ENCODE data around the gene MGAT5B. TPM values are rescaled to one million over a fixed set of nuclear protein-coding genes. Genes with fewer than 3 reads are reported as not detected.

Gene MGAT5B
- total and polyA plus RNA-seq, 11 donors = 0.07 to 0.21 (median 0.15) TPM; not detected in 6

DNA sequence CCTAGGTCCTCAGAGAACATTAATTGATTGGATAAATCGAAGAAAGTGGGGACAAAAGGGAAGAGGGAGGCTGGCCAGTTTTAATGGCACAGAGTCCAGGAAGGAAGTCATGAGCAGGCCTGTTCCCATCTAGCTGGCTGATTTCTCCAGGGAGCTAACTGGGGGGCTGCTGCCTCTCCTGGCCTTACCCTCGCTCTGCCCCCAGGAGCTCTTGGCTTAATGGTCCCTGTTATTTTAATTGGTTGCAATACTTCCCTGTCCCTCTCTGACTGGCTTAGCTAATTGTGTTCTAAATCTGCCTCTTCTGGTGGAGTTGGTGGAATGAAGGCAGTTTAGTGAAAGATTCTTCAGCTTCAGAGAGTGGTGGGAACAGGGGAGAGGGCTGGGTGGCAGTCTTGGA lies 61.4 kb downstream of the MGAT5B start:
- 53 to 66% (median 61%) methylated on average over 2 of the region's 2 CpGs for whole genome bisulfite sequencing, 4 donors
- Histone ChIP-seq H3K27me3 (no peaks in the 10 kb centered on the region), H3K36me3 (no peaks in the 10 kb centered on the region), H3K27ac (no peak overlapping the region), H3K9me3 (no peaks in the 10 kb centered on the region), H3K4me3 (no peak overlapping the region), H3K4me1 (peaks cover 0 to 6% (median 0%) of the 10 kb centered on the region in 12 donors)
- intact Hi-C loops (cut with DNase I) = no loop called here
- no peak for ATAC-seq
- DNase-seq = no peak
- no peak for TF ChIP-seq POLR2A (IDR thresholded peaks at IDR 0.05)
- TF ChIP-seq, protein P1, sequence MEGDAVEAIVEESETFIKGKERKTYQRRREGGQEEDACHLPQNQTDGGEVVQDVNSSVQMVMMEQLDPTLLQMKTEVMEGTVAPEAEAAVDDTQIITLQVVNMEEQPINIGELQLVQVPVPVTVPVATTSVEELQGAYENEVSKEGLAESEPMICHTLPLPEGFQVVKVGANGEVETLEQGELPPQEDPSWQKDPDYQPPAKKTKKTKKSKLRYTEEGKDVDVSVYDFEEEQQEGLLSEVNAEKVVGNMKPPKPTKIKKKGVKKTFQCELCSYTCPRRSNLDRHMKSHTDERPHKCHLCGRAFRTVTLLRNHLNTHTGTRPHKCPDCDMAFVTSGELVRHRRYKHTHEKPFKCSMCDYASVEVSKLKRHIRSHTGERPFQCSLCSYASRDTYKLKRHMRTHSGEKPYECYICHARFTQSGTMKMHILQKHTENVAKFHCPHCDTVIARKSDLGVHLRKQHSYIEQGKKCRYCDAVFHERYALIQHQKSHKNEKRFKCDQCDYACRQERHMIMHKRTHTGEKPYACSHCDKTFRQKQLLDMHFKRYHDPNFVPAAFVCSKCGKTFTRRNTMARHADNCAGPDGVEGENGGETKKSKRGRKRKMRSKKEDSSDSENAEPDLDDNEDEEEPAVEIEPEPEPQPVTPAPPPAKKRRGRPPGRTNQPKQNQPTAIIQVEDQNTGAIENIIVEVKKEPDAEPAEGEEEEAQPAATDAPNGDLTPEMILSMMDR (IDR thresholded peaks at IDR 0.05) = no peak

DNA sequence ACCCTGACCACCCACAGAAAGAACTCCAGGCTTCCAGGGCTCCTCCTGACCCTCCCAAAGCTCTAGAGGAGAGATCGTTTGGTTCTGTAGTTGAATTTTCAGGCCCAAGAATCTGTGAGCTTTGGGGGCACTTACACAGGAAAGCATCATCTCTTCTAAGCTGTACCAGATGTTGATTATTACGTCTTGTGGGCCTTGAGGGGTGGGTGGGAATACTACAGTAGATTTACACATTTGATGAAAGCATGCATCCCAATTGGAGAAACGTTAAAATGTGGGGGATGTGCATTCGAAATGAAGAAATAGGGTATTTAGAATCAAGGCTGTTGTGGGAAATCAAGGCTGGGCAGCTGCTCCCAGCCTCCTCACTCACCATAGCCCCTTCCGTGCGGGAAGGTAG lies 61.9 kb downstream of the MGAT5B start:
- TF ChIP-seq POLR2A (IDR thresholded peaks at IDR 0.05) = no peak
- TF ChIP-seq, protein P1 (IDR thresholded peaks at IDR 0.05) = no peak
- ATAC-seq = no peak
- Histone ChIP-seq H3K27me3 (no peaks in the 10 kb centered on the region), H3K27ac (no peak overlapping the region), H3K9me3 (no peaks in the 10 kb centered on the region), H3K36me3 (no peaks in the 10 kb centered on the region), H3K4me1 (peaks cover 0 to 6% (median 0%) of the 10 kb centered on the region in 12 donors), H3K4me3 (no peak overlapping the region)
- intact Hi-C loops (cut with DNase I) = no loop called here
- 75 to 82% (median 78%) methylated on average over 6 of the region's 6 CpGs for WGBS, 4 donors
- peak in 1 of 5 donors; percentile 10 for DNase-seq

DNA sequence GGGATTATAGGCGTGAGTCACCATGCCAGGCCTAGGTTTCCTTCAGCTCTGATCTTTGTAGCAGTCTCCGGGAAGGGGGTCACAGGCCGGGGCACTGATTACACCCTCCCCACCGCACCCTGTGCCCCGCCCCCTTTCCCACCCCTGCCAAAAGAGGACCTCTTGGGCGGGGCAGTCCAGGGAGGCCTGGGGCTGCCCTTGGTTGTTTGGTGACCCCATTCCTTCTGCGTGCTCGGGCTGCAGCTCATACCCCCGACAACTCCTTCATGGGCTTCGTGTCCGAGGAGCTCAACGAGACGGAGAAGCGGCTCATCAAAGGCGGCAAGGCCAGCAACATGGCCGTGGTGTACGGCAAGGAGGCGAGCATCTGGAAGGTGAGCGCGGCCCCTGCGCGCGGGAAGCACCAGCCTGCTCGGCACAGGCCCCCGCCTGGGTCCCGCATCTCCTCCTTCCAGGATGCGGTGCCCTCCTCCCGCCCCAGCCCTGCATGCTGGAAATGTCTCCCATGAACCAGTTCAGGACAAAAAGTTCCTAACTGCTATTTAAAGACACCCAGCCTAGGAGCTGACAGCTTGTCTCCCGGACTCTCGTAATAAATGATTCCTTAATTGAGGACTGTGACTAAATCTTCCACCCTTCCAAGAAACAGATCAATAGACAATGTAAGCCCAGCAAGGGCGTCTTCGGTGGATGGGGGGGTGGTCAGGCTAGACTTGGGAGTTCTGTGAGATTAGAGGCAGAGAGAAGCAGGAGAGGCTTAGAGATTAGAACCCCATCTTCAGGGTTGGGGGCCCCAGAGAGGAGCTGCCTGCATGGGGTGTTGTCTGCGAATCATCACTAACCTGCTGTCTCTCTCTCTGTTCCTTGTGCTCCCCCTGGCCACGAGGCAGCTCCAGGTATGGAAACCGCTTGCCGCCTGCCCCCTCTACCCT lies 64.5 kb downstream of the MGAT5B start:
- intact Hi-C loops (cut with DNase I) = no loop called here
- WGBS, 4 donors = 84 to 86% (median 84%) methylated on average over 32 to 36 of the region's 36 CpGs
- H3K9me3 ChIP-seq = no peaks in the 10 kb centered on the region
- no peaks in the 10 kb centered on the region for H3K4me1 ChIP-seq
- DNase-seq = peak in 1 of 5 donors; percentile 22
- peak in 1 of 4 donors; percentile 44 for ATAC-seq
- no peak for TF ChIP-seq POLR2A (IDR thresholded peaks at IDR 0.05)
- TF ChIP-seq, protein P1 (IDR thresholded peaks at IDR 0.05) = no peak
- no peak overlapping the region for H3K4me3 ChIP-seq
- no peaks in the 10 kb centered on the region for H3K36me3 ChIP-seq
- H3K27ac ChIP-seq = no peak overlapping the region
- peaks cover 0 to 4% (median 0%) of the 10 kb centered on the region in 9 donors for H3K27me3 ChIP-seq

DNA sequence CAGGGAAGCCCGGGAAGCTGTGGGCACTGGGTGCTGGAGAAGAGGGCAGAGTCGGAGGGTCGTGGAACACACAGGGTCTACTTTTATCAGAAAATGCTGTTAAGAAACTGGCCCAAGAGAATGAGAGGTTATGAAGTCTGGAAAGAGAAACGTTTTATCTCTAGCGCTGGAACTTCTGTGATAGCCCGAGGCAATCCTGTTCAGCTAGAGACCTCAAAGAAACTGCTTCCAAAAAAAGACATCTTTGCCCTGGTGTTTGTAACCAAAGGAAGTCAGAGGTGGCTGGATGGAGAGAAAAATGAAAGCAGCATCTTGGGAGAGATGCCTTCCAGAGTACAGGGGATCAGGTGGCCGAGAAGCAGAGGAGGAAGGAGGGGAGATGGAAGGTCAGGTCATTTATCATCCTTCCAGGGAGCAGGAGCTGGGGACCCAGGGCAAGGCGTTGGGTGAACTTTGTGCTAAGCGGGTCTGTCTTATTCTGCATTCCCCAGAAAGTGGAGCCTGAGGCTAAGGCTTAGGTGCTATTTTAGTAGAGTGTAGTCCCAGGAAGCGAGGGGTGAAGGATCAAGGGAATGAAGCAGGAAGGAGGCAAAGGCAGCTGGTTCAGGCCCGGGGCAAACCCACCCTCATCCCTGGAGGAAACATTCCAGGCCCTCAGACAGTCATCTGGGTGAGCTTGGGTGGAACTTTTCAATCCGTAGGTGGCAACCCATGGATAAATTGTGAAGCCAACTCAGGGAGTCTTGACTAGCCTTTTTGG lies 66.5 kb downstream of the MGAT5B start:
- Histone ChIP-seq H3K4me3 (no peak overlapping the region), H3K27ac (no peak overlapping the region), H3K36me3 (no peaks in the 10 kb centered on the region), H3K27me3 (peaks cover 0 to 5% (median 0%) of the 10 kb centered on the region in 9 donors), H3K4me1 (no peaks in the 10 kb centered on the region), H3K9me3 (no peaks in the 10 kb centered on the region)
- no peak for DNase-seq
- whole genome bisulfite sequencing, 4 donors = 41 to 51% (median 48%) methylated on average over 12 of the region's 12 CpGs
- TF ChIP-seq POLR2A (IDR thresholded peaks at IDR 0.05) = no peak
- TF ChIP-seq, protein P1 (IDR thresholded peaks at IDR 0.05) = no peak
- intact Hi-C loops (cut with DNase I) = no loop called here
- ATAC-seq = no peak
